Endothelial cell of umbilical vein (primary cell): ENCODE results near the gene SMNDC1. TPM values are rescaled to one million over a fixed set of nuclear protein-coding genes. Genes with fewer than 3 reads are reported as not detected.

Source experiments
- BruUV-seq: library from RNA; stranded (reverse); fragments of 400-500 nt; replicated peaks from 2 replicates; lab custom pipeline; 2021; lab: Mats Ljungman, UMichigan
- CTCF ChIA-PET: fragments of 300-600, 350-600 bp; sonication (Branson Sonifier 250); formaldehyde crosslinking; loops from one replicate; lab custom pipeline; 2021; ENCODE audit warnings: antibody characterized with exemption, inconsistent platforms; lab: Charles Lee
- POLR2A ChIA-PET: fragments of 300-600, 350-600 bp; sonication (Branson Sonifier 250); formaldehyde crosslinking; loops from one replicate; lab custom pipeline; 2021; ENCODE audit warnings: antibody characterized with exemption, inconsistent platforms; lab: Charles Lee
- DNase-seq: peaks from one replicate; pipeline ENCODE4 v3.0.0-alpha.2; 2011; ENCODE audit warnings: low read depth, low spot score
- FAIRE-seq: peaks from 2 replicates; lab custom pipeline; 2011; peaks lifted over from hg19 to GRCh38; lab: Jason Lieb, UNC
- H2AFZ ChIP-seq: 2 replicates; pipeline ENCODE4 v1.6.0; 2012; ENCODE audit warnings: low read depth, low read length, control low read depth, inconsistent platforms
- H3K27ac ChIP-seq: 2 replicates; pipeline ENCODE4 v1.5.1; 2011; ENCODE audit warnings: low read depth, mild to moderate bottlenecking, control low read depth, low read length, moderate library complexity; ENCODE audit not compliant: insufficient read depth
- H3K27me3 ChIP-seq, 2 experiments: 2 replicates each; pipeline versions ENCODE4 v1.6.0 to v1.6.1; 2011; ENCODE audit warnings: low read length in 2 of 2, mixed read lengths in 1 of 2; ENCODE audit not compliant: control insufficient read depth in 2 of 2, insufficient read depth in 2 of 2
- H3K36me3 ChIP-seq, 2 experiments: 2 replicates in 1 of 2; 3 replicates in 1 of 2; pipeline ENCODE4 v1.5.1; 2011; ENCODE audit warnings: low read length in 2 of 2, mild to moderate bottlenecking in 1 of 2, moderate library complexity in 1 of 2; ENCODE audit not compliant: control insufficient read depth in 2 of 2, insufficient read depth in 2 of 2; ENCODE audit errors: extremely low read depth in 1 of 2
- H3K4me1 ChIP-seq: 3 replicates; pipeline ENCODE4 v1.5.1; 2011; ENCODE audit warnings: mild to moderate bottlenecking, low read length; ENCODE audit not compliant: control insufficient read depth, insufficient read depth; ENCODE audit errors: extremely low read depth
- H3K4me2 ChIP-seq: 2 replicates; pipeline ENCODE4 v1.6.1; 2011; ENCODE audit warnings: low read length, control low read depth, mixed read lengths; ENCODE audit not compliant: insufficient read depth
- H3K4me3 ChIP-seq, 3 experiments: fragments of 200-600 bp in 1 of 3; sonication (generic), shearing (Covaris generic) in 1 of 3; replicated peaks in 1 of 3; 2 replicates each; pipeline ENCODE4 v1.5.1; 2011 to 2016; ENCODE audit warnings: control low read depth in 3 of 3, low read length in 3 of 3, mild to moderate bottlenecking in 2 of 3, inconsistent platforms in 1 of 3, low read depth in 1 of 3, moderate library complexity in 1 of 3; ENCODE audit not compliant: insufficient read depth in 1 of 3
- H3K79me2 ChIP-seq: 2 replicates; pipeline ENCODE4 v1.6.0; 2012; ENCODE audit warnings: low read length, inconsistent platforms; ENCODE audit not compliant: control insufficient read depth, insufficient read depth
- H3K9ac ChIP-seq: replicated peaks from 2 replicates; pipeline ENCODE3; 2011; ENCODE audit warnings: low read length, control low read depth; ENCODE audit not compliant: insufficient read depth; ENCODE audit errors: extremely low read depth
- H3K9me1 ChIP-seq: replicated peaks from 3 replicates; pipeline ENCODE4 v1.6.0; 2011; ENCODE audit warnings: mild to moderate bottlenecking, low read length; ENCODE audit not compliant: control insufficient read depth, insufficient read depth; ENCODE audit errors: extremely low read depth
- H3K9me3 ChIP-seq: replicated peaks from 2 replicates; pipeline ENCODE4 v1.5.1; 2012; ENCODE audit warnings: low read length, inconsistent platforms; ENCODE audit not compliant: control insufficient read depth, insufficient read depth
- H4K20me1 ChIP-seq: replicated peaks from 2 replicates; pipeline ENCODE3; 2011; ENCODE audit warnings: mild to moderate bottlenecking, low read length; ENCODE audit not compliant: control insufficient read depth, insufficient read depth; ENCODE audit errors: extremely low read depth
- EZH2 ChIP-seq: IDR thresholded peaks from 2 replicates; pipeline ENCODE4 v1.6.1; 2012; ENCODE audit warnings: borderline replicate concordance, low read depth, mild to moderate bottlenecking, moderate library complexity, low read length, inconsistent platforms; ENCODE audit not compliant: severe bottlenecking
- FOS ChIP-seq: IDR thresholded peaks from 2 replicates; pipeline ENCODE4 v1.6.1; 2011; ENCODE audit warnings: mild to moderate bottlenecking, low read length, moderate library complexity, borderline replicate concordance; ENCODE audit not compliant: insufficient read depth
- GATA2 ChIP-seq: IDR thresholded peaks from 2 replicates; pipeline ENCODE4 v1.7.0; 2011; ENCODE audit warnings: low read depth, mild to moderate bottlenecking, moderate library complexity, mixed read lengths, low read length; ENCODE audit not compliant: insufficient read length, insufficient read depth
- JUN ChIP-seq: IDR thresholded peaks from 2 replicates; pipeline ENCODE4 v1.6.1; 2011; ENCODE audit warnings: borderline replicate concordance, low read depth; ENCODE audit not compliant: insufficient read length, insufficient read depth
- MYC ChIP-seq: IDR thresholded peaks from one replicate; pipeline ENCODE4 v1.6.1; 2011; ENCODE audit warnings: mild to moderate bottlenecking, low read depth, low read length
- POLR2A ChIP-seq: IDR thresholded peaks from 2 replicates; pipeline ENCODE4 v1.6.1; 2012; ENCODE audit warnings: low read depth, mild to moderate bottlenecking, control low read depth, low read length
- POLR2AphosphoS5 ChIP-seq: IDR thresholded peaks from 2 replicates; pipeline ENCODE4 v1.6.1; 2012; ENCODE audit warnings: low read depth, mild to moderate bottlenecking, control low read depth, low read length, moderate library complexity; ENCODE audit not compliant: insufficient read depth
- dilution Hi-C: fragments of 300-500 bp; cut with MboI; formaldehyde crosslinking; loops from one replicate; pipeline ENCODE4 v1.15.0; 2019; ENCODE audit warnings: low sequenced_read_pairs; ENCODE audit not compliant: extremely low pct_ligation_motif_present
- intact Hi-C: fragments of 100-400 bp; cut with micrococcal nuclease; formaldehyde crosslinking; loops from one replicate; pipeline ENCODE4 v1.10.0; 2022
- polyA plus RNA-seq, 4 experiments: library from polyadenylated mRNA; depleted of rRNA in 3 of 4; stranded (reverse) in 3 of 4; unstranded in 1 of 4; fragments of >200 nt; gene quantifications; 2 replicates each; pipeline versions ENCODE4 v1.2.1 to v1.2.3, GENCODE V29; 2011 to 2012; ENCODE audit warnings: missing spikeins in 1 of 4
- total RNA-seq: library from RNA; stranded (reverse); gene quantifications from 2 replicates; pipeline ENCODE4 v1.2.3, GENCODE V29; 2021
- TF ChIP-seq, protein P1 (sequence below), 2 donors: IDR thresholded peaks; 1 replicate in 1 of 2; 2 replicates in 1 of 2; pipeline ENCODE4 v1.5.1; 2011; ENCODE audit warnings: low read length in 2 of 2, mild to moderate bottlenecking in 2 of 2, moderate library complexity in 2 of 2, control low read depth in 1 of 2, inconsistent platforms in 1 of 2, low read depth in 1 of 2; ENCODE audit not compliant: insufficient read depth in 1 of 2; ENCODE audit errors: extremely low read depth in 1 of 2
- TF ChIP-seq, protein P2 (sequence below): IDR thresholded peaks from 2 replicates; pipeline ENCODE4 v1.6.1; 2011; ENCODE audit not compliant: insufficient read depth, insufficient read length

Gene SMNDC1
- total and polyA plus RNA-seq, 2 donors (not counting 3 experiments of a cell fraction or from before 2014, with no cell fraction given) = 7.1 to 39.3 TPM

DNA sequence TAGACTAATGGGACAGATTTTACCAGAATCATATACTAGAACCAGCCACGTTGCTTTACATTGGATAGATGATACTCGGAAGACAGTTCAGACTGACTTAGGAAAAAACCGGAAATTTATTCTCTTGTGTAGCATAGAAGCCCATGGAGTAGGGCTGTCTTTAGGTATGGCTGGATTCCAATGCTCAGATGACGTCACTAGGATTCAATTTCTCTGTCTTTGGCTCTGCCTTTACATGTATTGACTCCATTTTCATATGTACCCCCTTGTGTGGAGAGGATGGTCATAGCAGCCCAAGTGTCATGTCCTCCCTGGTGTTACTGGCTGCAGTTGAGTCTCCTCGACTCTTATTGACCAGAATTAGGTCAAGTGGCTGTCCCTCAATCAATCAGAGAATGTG is 39.2 kb upstream of the SMNDC1 start:
- BruUV-seq = no TSS peak
- Histone ChIP-seq H3K4me2 (no peak overlapping the region), H4K20me1 (no peaks in the 10 kb centered on the region), H3K36me3 (no peaks in the 10 kb centered on the region), H3K4me1 (no peaks in the 10 kb centered on the region), H3K27ac (no peak overlapping the region), H2AFZ (no peak overlapping the region), H3K9me3 (no peaks in the 10 kb centered on the region), H3K27me3 (peaks cover 0 to 5% of the 10 kb centered on the region in 2 experiments), H3K9me1 (no peaks in the 10 kb centered on the region), H3K79me2 (no peaks in the 10 kb centered on the region), H3K4me3 (no peak overlapping the region), H3K9ac (no peak overlapping the region)
- no peak for TF ChIP-seq EZH2
- TF ChIP-seq POLR2AphosphoS5 = no peak
- TF ChIP-seq GATA2 = no peak
- TF ChIP-seq, protein P1, sequence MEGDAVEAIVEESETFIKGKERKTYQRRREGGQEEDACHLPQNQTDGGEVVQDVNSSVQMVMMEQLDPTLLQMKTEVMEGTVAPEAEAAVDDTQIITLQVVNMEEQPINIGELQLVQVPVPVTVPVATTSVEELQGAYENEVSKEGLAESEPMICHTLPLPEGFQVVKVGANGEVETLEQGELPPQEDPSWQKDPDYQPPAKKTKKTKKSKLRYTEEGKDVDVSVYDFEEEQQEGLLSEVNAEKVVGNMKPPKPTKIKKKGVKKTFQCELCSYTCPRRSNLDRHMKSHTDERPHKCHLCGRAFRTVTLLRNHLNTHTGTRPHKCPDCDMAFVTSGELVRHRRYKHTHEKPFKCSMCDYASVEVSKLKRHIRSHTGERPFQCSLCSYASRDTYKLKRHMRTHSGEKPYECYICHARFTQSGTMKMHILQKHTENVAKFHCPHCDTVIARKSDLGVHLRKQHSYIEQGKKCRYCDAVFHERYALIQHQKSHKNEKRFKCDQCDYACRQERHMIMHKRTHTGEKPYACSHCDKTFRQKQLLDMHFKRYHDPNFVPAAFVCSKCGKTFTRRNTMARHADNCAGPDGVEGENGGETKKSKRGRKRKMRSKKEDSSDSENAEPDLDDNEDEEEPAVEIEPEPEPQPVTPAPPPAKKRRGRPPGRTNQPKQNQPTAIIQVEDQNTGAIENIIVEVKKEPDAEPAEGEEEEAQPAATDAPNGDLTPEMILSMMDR (IDR thresholded peaks at IDR 0.05; ENCODE audit: extremely low read depth in 1 of 2, insufficient read depth in 1 of 2, low read depth in 1 of 2, low read length in 2 of 2) = no peak
- TF ChIP-seq POLR2A = no peak
- TF ChIP-seq MYC = no peak
- no peak for TF ChIP-seq JUN
- TF ChIP-seq FOS = no peak
- TF ChIP-seq, protein P2, sequence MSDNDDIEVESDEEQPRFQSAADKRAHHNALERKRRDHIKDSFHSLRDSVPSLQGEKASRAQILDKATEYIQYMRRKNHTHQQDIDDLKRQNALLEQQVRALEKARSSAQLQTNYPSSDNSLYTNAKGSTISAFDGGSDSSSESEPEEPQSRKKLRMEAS = no peak
- dilution Hi-C loops = no loop called here
- DNase-seq (no peak), FAIRE-seq (no peak)
- CTCF ChIA-PET = no interaction called here
- intact Hi-C loops = no loop called here
- POLR2A ChIA-PET = no interaction called here
